Left lung (tissue), 10 donors: ENCODE data around the gene SLC25A10. TPM values are rescaled to one million over a fixed set of nuclear protein-coding genes. Genes with fewer than 3 reads are reported as not detected.

Source experiments
- ATAC-seq: fragments of 200-7000 bp; cut with Tn5 transposase; one replicate; pipeline ENCODE4 v1.9.1; 2020; ENCODE audit warnings: moderate library complexity
- DNase-seq, 4 donors: peaks; one replicate each; pipeline ENCODE4 v3.0.0-alpha.2; 2013 to 2020
- H3K27ac ChIP-seq, 2 donors: fragments of 200-600 bp; sonication (generic) in 1 of 2; one replicate each; pipeline versions ENCODE4 v1.5.0 to v1.8.0; 2020 to 2021
- H3K27me3 ChIP-seq, 2 donors: fragments of 200-600 bp; sonication (generic) in 1 of 2; one replicate each; pipeline versions ENCODE4 v1.5.0 to v1.8.0; 2020 to 2021
- H3K36me3 ChIP-seq, 2 donors: fragments of 200-600 bp; sonication (generic) in 1 of 2; one replicate each; pipeline versions ENCODE4 v1.5.0 to v1.8.0; 2020 to 2021
- H3K4me1 ChIP-seq, 2 donors: fragments of 200-600 bp; one replicate each; pipeline ENCODE4 v1.8.0; 2021
- H3K4me3 ChIP-seq, 2 donors: fragments of 200-600 bp; sonication (generic) in 1 of 2; one replicate each; pipeline versions ENCODE4 v1.5.0 to v1.8.0; 2020 to 2021; ENCODE audit warnings: mild to moderate bottlenecking in 1 of 2
- H3K9me3 ChIP-seq, 2 donors: fragments of 200-600 bp; sonication (generic) in 1 of 2; one replicate each; pipeline versions ENCODE4 v1.5.0 to v1.8.0; 2020 to 2021
- CTCF ChIP-seq, 2 donors: fragments of 200-600 bp; sonication (generic) in 1 of 2; IDR thresholded peaks; one replicate each; pipeline versions ENCODE4 v1.5.0 to v1.8.0; 2021; ENCODE audit warnings: antibody characterized with exemption in 2 of 2
- intact Hi-C, 2 donors: fragments of 100-400 bp; cut with DNase I; formaldehyde crosslinking; loops; one replicate each; pipeline versions ENCODE4 v1.11.2 to v1.14.2; 2022
- microRNA-seq, 2 donors: library from miRNA; unstranded; fragments of <30 nt; microRNA quantifications; one replicate each; pipeline ENCODE4, GENCODE V29; 2019
- polyA plus RNA-seq, 6 donors: library from polyadenylated mRNA; unstranded; fragments of 120-200 nt; gene quantifications; one replicate each; pipeline ENCODE4 v1.2.1, GENCODE V29; 2013; ENCODE audit not compliant: insufficient read length in 6 of 6
- total RNA-seq, 2 donors: library from RNA; stranded (reverse); fragmentation: NEBNext Ultra II Directional; extraction: Animal tissue kit (Norgen Biotek cat#: 25700); gene quantifications; one replicate each; pipeline ENCODE4 v1.2.1, GENCODE V29; 2021
- donor health status: DM: no; HTN: yes; CAD: no.
- donor health status: DM: no; HTN: no; CAD: no.

SLC25A10 gene
- total and polyA plus RNA-seq, 8 donors, result 7.6 to 20.2 (median 10.8) TPM

GRCh38 chr17:81740395-81740961, 28.4 kb downstream of the SLC25A10 start:
- Histone ChIP-seq H3K4me3 (no peak overlapping the region), H3K9me3 (no peaks in the 10 kb centered on the region), H3K36me3 (no peaks in the 10 kb centered on the region), H3K4me1 (peaks cover 0 to 14% of the 10 kb centered on the region in 2 donors), H3K27ac (no peak overlapping the region), H3K27me3 (peaks cover 0 to 23% of the 10 kb centered on the region in 2 donors)
- intact Hi-C loops, result no loop called here
- peak in 1 of 4 donors; percentile 86 for DNase-seq
- TF ChIP-seq CTCF (IDR thresholded peaks at IDR 0.05), result no peak
- ATAC-seq, result peak; percentile 25

- H3K4me1 ChIP-seq, result peaks cover 0 to 8% of the 10 kb centered on the region in 2 donors
- no peaks in the 10 kb centered on the region for H3K9me3 ChIP-seq
- no peaks in the 10 kb centered on the region for H3K36me3 ChIP-seq
- H3K4me3 ChIP-seq, result no peak overlapping the region
- DNase-seq, result no peak
- no peak overlapping the region for H3K27ac ChIP-seq
- peaks cover 0 to 22% of the 10 kb centered on the region in 2 donors for H3K27me3 ChIP-seq
- no peak for TF ChIP-seq CTCF (IDR thresholded peaks at IDR 0.05)
- intact Hi-C loops, result no loop called here
- ATAC-seq, result peak; percentile 18
Measured at GRCh38 chr17:81741049-81741593, 29.0 kb downstream of the SLC25A10 start.

- no peak for ATAC-seq
Measured at GRCh38 chr17:81741594-81742452, 29.7 kb downstream of the SLC25A10 start.

More at GRCh38 chr17:81741594-81742452, 29.7 kb downstream of the SLC25A10 start:
- no peak for DNase-seq
- no peak overlapping the region for H3K4me3 ChIP-seq
- peaks cover 0 to 4% of the 10 kb centered on the region in 2 donors for H3K4me1 ChIP-seq
- intact Hi-C loops, result no loop called here
- TF ChIP-seq CTCF (IDR thresholded peaks at IDR 0.05), result no peak
- H3K27me3 ChIP-seq, result peaks cover 0 to 18% of the 10 kb centered on the region in 2 donors
- no peaks in the 10 kb centered on the region for H3K9me3 ChIP-seq
- no peaks in the 10 kb centered on the region for H3K36me3 ChIP-seq
- no peak overlapping the region for H3K27ac ChIP-seq

Small RNA genes within 50 kb of the gene (microRNA-seq; reads per million reads assigned to microRNA genes)
- 0.14 to 0.67 reads per million in 2 donors for gene MIR6786

Other genes starting within 250 kb of the SLC25A10 start
- gene ACTG1, start 199.5 kb upstream of the SLC25A10 start, total RNA-seq, result 1,000 to 10,000 TPM; 2,607 to 3,206 TPM
- gene ACTG1, start 199.5 kb upstream of the SLC25A10 start, polyA plus RNA-seq, result 1,000 to 10,000 TPM; 2,385 to 3,414 (median 2,872) TPM
- gene FSCN2, start 183.9 kb upstream of the SLC25A10 start, total RNA-seq, result 1 to 10 TPM; 2.1 to 3.4 TPM
- 1 to 10 TPM in 5 of 6 donors, under 1 TPM in 1; 0.92 to 2.4 (median 1.6) TPM for gene FSCN2, start 183.9 kb upstream of the SLC25A10 start, polyA plus RNA-seq
- gene FAAP100, start 159.9 kb upstream of the SLC25A10 start, total RNA-seq, result 10 to 100 TPM; 28.1 to 28.4 TPM
- gene FAAP100, start 159.9 kb upstream of the SLC25A10 start, polyA plus RNA-seq, result 10 to 100 TPM; 23.0 to 33.7 (median 28.0) TPM
- gene NPLOC4, start 75.2 kb upstream of the SLC25A10 start, total RNA-seq, result 100 to 1,000 TPM in 1 of 2 donors, 10 to 100 TPM in 1; 95.3 to 122 TPM
- gene NPLOC4, start 75.2 kb upstream of the SLC25A10 start, polyA plus RNA-seq, result 10 to 100 TPM; 50.5 to 70.9 (median 53.1) TPM
- 1 to 10 TPM in 1 of 2 donors, under 1 TPM in 1; 0.52 to 1.6 TPM for gene TSPAN10, start 75.1 kb upstream of the SLC25A10 start, total RNA-seq
- 1 to 10 TPM; 2.4 to 7.1 (median 4.2) TPM for gene TSPAN10, start 75.1 kb upstream of the SLC25A10 start, polyA plus RNA-seq
- gene PDE6G, start 55.7 kb upstream of the SLC25A10 start, total RNA-seq, result 1 to 10 TPM in 1 of 2 donors, under 1 TPM in 1; 0.24 to 1.3 TPM
- 1 to 10 TPM; 4.2 to 6.3 (median 5.0) TPM for gene PDE6G, start 55.7 kb upstream of the SLC25A10 start, polyA plus RNA-seq
- 10 to 100 TPM; 26.2 to 33.8 TPM for gene OXLD1, start 45.7 kb upstream of the SLC25A10 start, total RNA-seq
- 10 to 100 TPM in 4 of 6 donors, 1 to 10 TPM in 2; 8.9 to 15.1 (median 12.6) TPM for gene OXLD1, start 45.7 kb upstream of the SLC25A10 start, polyA plus RNA-seq
- 10 to 100 TPM; 15.4 to 19.9 TPM for gene CCDC137, start 45.5 kb upstream of the SLC25A10 start, total RNA-seq
- 10 to 100 TPM; 14.6 to 19.8 (median 15.4) TPM for gene CCDC137, start 45.5 kb upstream of the SLC25A10 start, polyA plus RNA-seq
- 10 to 100 TPM; 22.5 to 27.0 TPM for gene ARL16, start 28.5 kb upstream of the SLC25A10 start, total RNA-seq
- gene ARL16, start 28.5 kb upstream of the SLC25A10 start, polyA plus RNA-seq, result 10 to 100 TPM; 41.3 to 48.1 (median 42.4) TPM
- 100 to 1,000 TPM in 1 of 2 donors, 10 to 100 TPM in 1; 94.6 to 123 TPM for gene HGS, start 28.3 kb upstream of the SLC25A10 start, total RNA-seq
- 10 to 100 TPM; 72.9 to 95.7 (median 83.2) TPM for gene HGS, start 28.3 kb upstream of the SLC25A10 start, polyA plus RNA-seq
- 10 to 100 TPM; 45.0 to 72.2 TPM for gene MRPL12, start 8.9 kb upstream of the SLC25A10 start, total RNA-seq
- gene MRPL12, start 8.9 kb upstream of the SLC25A10 start, polyA plus RNA-seq, result 10 to 100 TPM; 27.2 to 40.1 (median 31.6) TPM
- under 1 TPM in 1 of 2 donors, not detected in 1; 0.13 TPM for gene GCGR, start 91.9 kb downstream of the SLC25A10 start, total RNA-seq
- gene GCGR, start 91.9 kb downstream of the SLC25A10 start, polyA plus RNA-seq, result under 1 TPM in 4 of 6 donors, not detected in 2; 0.14 to 0.37 (median 0.29) TPM
- gene MCRIP1, start 121.0 kb downstream of the SLC25A10 start, total RNA-seq, result 10 to 100 TPM; 61.7 to 74.0 TPM
- 10 to 100 TPM; 67.6 to 97.6 (median 89.2) TPM for gene MCRIP1, start 121.0 kb downstream of the SLC25A10 start, polyA plus RNA-seq
- not detected for gene PPP1R27, start 122.8 kb downstream of the SLC25A10 start, total RNA-seq
- under 1 TPM in 2 of 6 donors, not detected in 4; 0.11 to 0.28 TPM for gene PPP1R27, start 122.8 kb downstream of the SLC25A10 start, polyA plus RNA-seq
- 100 to 1,000 TPM; 851 to 935 TPM for gene P4HB, start 148.3 kb downstream of the SLC25A10 start, total RNA-seq
- gene P4HB, start 148.3 kb downstream of the SLC25A10 start, polyA plus RNA-seq, result 100 to 1,000 TPM; 485 to 650 (median 511) TPM
- gene ARHGDIA, start 159.1 kb downstream of the SLC25A10 start, total RNA-seq, result 100 to 1,000 TPM; 339 to 481 TPM
- 100 to 1,000 TPM; 139 to 266 (median 174) TPM for gene ARHGDIA, start 159.1 kb downstream of the SLC25A10 start, polyA plus RNA-seq
- gene ALYREF, start 179.3 kb downstream of the SLC25A10 start, total RNA-seq, result 10 to 100 TPM; 42.7 to 69.7 TPM
- gene ALYREF, start 179.3 kb downstream of the SLC25A10 start, polyA plus RNA-seq, result 10 to 100 TPM; 60.4 to 85.9 (median 68.0) TPM
- 100 to 1,000 TPM; 121 to 124 TPM for gene ANAPC11, start 179.4 kb downstream of the SLC25A10 start, total RNA-seq
- 100 to 1,000 TPM in 1 of 6 donors, 10 to 100 TPM in 5; 64.2 to 100 (median 82.8) TPM for gene ANAPC11, start 179.4 kb downstream of the SLC25A10 start, polyA plus RNA-seq
- under 1 TPM; 0.26 to 0.60 TPM for gene NPB, start 190.0 kb downstream of the SLC25A10 start, total RNA-seq
- gene NPB, start 190.0 kb downstream of the SLC25A10 start, polyA plus RNA-seq, result 1 to 10 TPM in 5 of 6 donors, under 1 TPM in 1; 0.90 to 2.1 (median 1.4) TPM
- gene PCYT2, start 199.1 kb downstream of the SLC25A10 start, total RNA-seq, result 10 to 100 TPM; 38.0 to 57.7 TPM
- gene PCYT2, start 199.1 kb downstream of the SLC25A10 start, polyA plus RNA-seq, result 10 to 100 TPM; 12.7 to 24.1 (median 17.3) TPM
- gene SIRT7, start 205.9 kb downstream of the SLC25A10 start, total RNA-seq, result 10 to 100 TPM; 23.9 to 37.9 TPM
- gene SIRT7, start 205.9 kb downstream of the SLC25A10 start, polyA plus RNA-seq, result 10 to 100 TPM; 11.6 to 17.3 (median 12.6) TPM
- gene MAFG, start 215.5 kb downstream of the SLC25A10 start, total RNA-seq, result 10 to 100 TPM; 25.3 to 39.8 TPM
- gene MAFG, start 215.5 kb downstream of the SLC25A10 start, polyA plus RNA-seq, result 10 to 100 TPM in 4 of 6 donors, 1 to 10 TPM in 2; 8.1 to 14.6 (median 10.7) TPM
- gene PYCR1, start 225.0 kb downstream of the SLC25A10 start, total RNA-seq, result 10 to 100 TPM; 74.0 to 83.0 TPM
- gene PYCR1, start 225.0 kb downstream of the SLC25A10 start, polyA plus RNA-seq, result 10 to 100 TPM; 34.9 to 71.6 (median 38.0) TPM
- not detected for gene MYADML2, start 234.9 kb downstream of the SLC25A10 start, total RNA-seq
- under 1 TPM in 5 of 6 donors, not detected in 1; 0.08 to 0.20 (median 0.09) TPM for gene MYADML2, start 234.9 kb downstream of the SLC25A10 start, polyA plus RNA-seq
- gene NOTUM, start 248.9 kb downstream of the SLC25A10 start, total RNA-seq, result 1 to 10 TPM in 1 of 2 donors, under 1 TPM in 1; 0.79 to 1.0 TPM
- 10 to 100 TPM; 40.3 to 71.4 (median 67.0) TPM for gene NOTUM, start 248.9 kb downstream of the SLC25A10 start, polyA plus RNA-seq